ENCODE results near the gene RIBC2. TPM values are rescaled to one million over a fixed set of nuclear protein-coding genes. Genes with fewer than 3 reads are reported as not detected.
"Not testable (repeated sequence)": the region's sequence is repeated elsewhere in the genome, so short reads cannot be mapped to it uniquely, and the experiment has no call there.

The RIBC2 gene
- polyA plus RNA-seq, 1 donor, result 4.7 TPM

GRCh38 chr22:45448431-45448830 lies 34.9 kb downstream of the RIBC2 start:
- Histone ChIP-seq H3K27ac (ENCODE audit: low read length) (no peak overlapping the region), H3K4me1 (ENCODE audit: control insufficient read depth, insufficient read depth, low read length) (no peaks in the 10 kb centered on the region), H3K4me3 (ENCODE audit: low read length) (no peak overlapping the region), H3K9me3 (ENCODE audit: control insufficient read depth, low read depth, low read length) (no peaks in the 10 kb centered on the region), H3K27me3 (ENCODE audit: control insufficient read depth, insufficient read depth, low read length) (no peaks in the 10 kb centered on the region), H3K36me3 (ENCODE audit: control insufficient read depth, insufficient read depth, low read length) (no peaks in the 10 kb centered on the region)
- no peak for DNase-seq
- no CpG with 5 or more reads among the region's 9 CpGs for WGBS (ENCODE audit: insufficient coverage, low lambda C conversion rate)

GRCh38 chr22:45449442-45449841 lies 35.9 kb downstream of the RIBC2 start:
- H3K4me3 ChIP-seq (ENCODE audit: low read length); H3K27ac ChIP-seq (ENCODE audit: low read length); H3K36me3 ChIP-seq (ENCODE audit: control insufficient read depth, insufficient read depth, low read length); H3K27me3 ChIP-seq (ENCODE audit: control insufficient read depth, insufficient read depth, low read length); H3K9me3 ChIP-seq (ENCODE audit: control insufficient read depth, low read depth, low read length); H3K4me1 ChIP-seq (ENCODE audit: control insufficient read depth, insufficient read depth, low read length); DNase-seq: not testable (repeated sequence)
- WGBS (ENCODE audit: insufficient coverage, low lambda C conversion rate), result no CpG with 5 or more reads among the region's 5 CpGs

- Histone ChIP-seq H3K27ac (ENCODE audit: low read length) (no peak overlapping the region), H3K36me3 (ENCODE audit: control insufficient read depth, insufficient read depth, low read length) (no peaks in the 10 kb centered on the region), H3K27me3 (ENCODE audit: control insufficient read depth, insufficient read depth, low read length) (no peaks in the 10 kb centered on the region), H3K4me1 (ENCODE audit: control insufficient read depth, insufficient read depth, low read length) (no peaks in the 10 kb centered on the region), H3K4me3 (ENCODE audit: low read length) (no peak overlapping the region), H3K9me3 (ENCODE audit: control insufficient read depth, low read depth, low read length) (no peaks in the 10 kb centered on the region)
- WGBS (ENCODE audit: insufficient coverage, low lambda C conversion rate), result 100% methylated on average over 2 of the region's 16 CpGs
- DNase-seq, result no peak
Measured at GRCh38 chr22:45450101-45450785, 36.8 kb downstream of the RIBC2 start.

- Histone ChIP-seq H3K36me3 (ENCODE audit: control insufficient read depth, insufficient read depth, low read length) (no peaks in the 10 kb centered on the region), H3K4me3 (ENCODE audit: low read length) (no peak overlapping the region), H3K27me3 (ENCODE audit: control insufficient read depth, insufficient read depth, low read length) (no peaks in the 10 kb centered on the region), H3K9me3 (ENCODE audit: control insufficient read depth, low read depth, low read length) (no peaks in the 10 kb centered on the region), H3K27ac (ENCODE audit: low read length) (peak overlapping the region; percentile 31), H3K4me1 (ENCODE audit: control insufficient read depth, insufficient read depth, low read length) (no peaks in the 10 kb centered on the region)
- WGBS (ENCODE audit: insufficient coverage, low lambda C conversion rate), result 100% methylated on average over 1 of the region's 12 CpGs
- DNase-seq, result peak in 1 of 2 donors; percentile 30
Measured at GRCh38 chr22:45450921-45451651, 37.6 kb downstream of the RIBC2 start.

GRCh38 chr22:45451972-45452371 lies 38.5 kb downstream of the RIBC2 start:
- H3K27ac ChIP-seq (ENCODE audit: low read length), result no peak overlapping the region
- WGBS (ENCODE audit: insufficient coverage, low lambda C conversion rate), result no CpG with 5 or more reads among the region's 6 CpGs
- H3K4me1 ChIP-seq (ENCODE audit: control insufficient read depth, insufficient read depth, low read length), result no peaks in the 10 kb centered on the region
- H3K9me3 ChIP-seq (ENCODE audit: control insufficient read depth, low read depth, low read length), result no peaks in the 10 kb centered on the region
- no peak overlapping the region for H3K4me3 ChIP-seq (ENCODE audit: low read length)
- no peaks in the 10 kb centered on the region for H3K27me3 ChIP-seq (ENCODE audit: control insufficient read depth, insufficient read depth, low read length)
- no peak for DNase-seq
- no peaks in the 10 kb centered on the region for H3K36me3 ChIP-seq (ENCODE audit: control insufficient read depth, insufficient read depth, low read length)

GRCh38 chr22:45452565-45453379 lies 39.3 kb downstream of the RIBC2 start:
- Histone ChIP-seq H3K36me3 (ENCODE audit: control insufficient read depth, insufficient read depth, low read length) (no peaks in the 10 kb centered on the region), H3K27me3 (ENCODE audit: control insufficient read depth, insufficient read depth, low read length) (no peaks in the 10 kb centered on the region), H3K4me1 (ENCODE audit: control insufficient read depth, insufficient read depth, low read length) (no peaks in the 10 kb centered on the region), H3K27ac (ENCODE audit: low read length) (no peak overlapping the region), H3K9me3 (ENCODE audit: control insufficient read depth, low read depth, low read length) (no peaks in the 10 kb centered on the region), H3K4me3 (ENCODE audit: low read length) (no peak overlapping the region)
- no CpG with 5 or more reads among the region's 8 CpGs for WGBS (ENCODE audit: insufficient coverage, low lambda C conversion rate)
- no peak for DNase-seq

GRCh38 chr22:45453764-45454163 lies 40.3 kb downstream of the RIBC2 start:
- Histone ChIP-seq H3K9me3 (ENCODE audit: control insufficient read depth, low read depth, low read length) (no peaks in the 10 kb centered on the region), H3K36me3 (ENCODE audit: control insufficient read depth, insufficient read depth, low read length) (no peaks in the 10 kb centered on the region), H3K4me3 (ENCODE audit: low read length) (no peak overlapping the region), H3K27me3 (ENCODE audit: control insufficient read depth, insufficient read depth, low read length) (no peaks in the 10 kb centered on the region), H3K4me1 (ENCODE audit: control insufficient read depth, insufficient read depth, low read length) (no peaks in the 10 kb centered on the region), H3K27ac (ENCODE audit: low read length) (no peak overlapping the region)
- no peak for DNase-seq
- no CpG with 5 or more reads among the region's 6 CpGs for WGBS (ENCODE audit: insufficient coverage, low lambda C conversion rate)

GRCh38 chr22:45454275-45454674 lies 40.8 kb downstream of the RIBC2 start:
- WGBS (ENCODE audit: insufficient coverage, low lambda C conversion rate), result no CpG with 5 or more reads among the region's 4 CpGs
- no peak for DNase-seq
- H3K27ac ChIP-seq (ENCODE audit: low read length), result no peak overlapping the region
- H3K9me3 ChIP-seq (ENCODE audit: control insufficient read depth, low read depth, low read length), result no peaks in the 10 kb centered on the region
- no peaks in the 10 kb centered on the region for H3K36me3 ChIP-seq (ENCODE audit: control insufficient read depth, insufficient read depth, low read length)
- no peaks in the 10 kb centered on the region for H3K4me1 ChIP-seq (ENCODE audit: control insufficient read depth, insufficient read depth, low read length)
- no peak overlapping the region for H3K4me3 ChIP-seq (ENCODE audit: low read length)
- H3K27me3 ChIP-seq (ENCODE audit: control insufficient read depth, insufficient read depth, low read length), result no peaks in the 10 kb centered on the region

GRCh38 chr22:45455212-45455611 lies 41.7 kb downstream of the RIBC2 start:
- H3K4me3 ChIP-seq (ENCODE audit: low read length), result no peak overlapping the region
- no peaks in the 10 kb centered on the region for H3K27me3 ChIP-seq (ENCODE audit: control insufficient read depth, insufficient read depth, low read length)
- no CpG with 5 or more reads among the region's 14 CpGs for WGBS (ENCODE audit: insufficient coverage, low lambda C conversion rate)
- H3K27ac ChIP-seq (ENCODE audit: low read length), result no peak overlapping the region
- H3K36me3 ChIP-seq (ENCODE audit: control insufficient read depth, insufficient read depth, low read length), result no peaks in the 10 kb centered on the region
- no peak for DNase-seq
- no peaks in the 10 kb centered on the region for H3K4me1 ChIP-seq (ENCODE audit: control insufficient read depth, insufficient read depth, low read length)
- no peaks in the 10 kb centered on the region for H3K9me3 ChIP-seq (ENCODE audit: control insufficient read depth, low read depth, low read length)

GRCh38 chr22:45455621-45456020 lies 42.1 kb downstream of the RIBC2 start:
- Histone ChIP-seq H3K36me3 (ENCODE audit: control insufficient read depth, insufficient read depth, low read length) (no peaks in the 10 kb centered on the region), H3K4me3 (ENCODE audit: low read length) (no peak overlapping the region), H3K27ac (ENCODE audit: low read length) (no peak overlapping the region), H3K4me1 (ENCODE audit: control insufficient read depth, insufficient read depth, low read length) (no peaks in the 10 kb centered on the region), H3K9me3 (ENCODE audit: control insufficient read depth, low read depth, low read length) (no peaks in the 10 kb centered on the region), H3K27me3 (ENCODE audit: control insufficient read depth, insufficient read depth, low read length) (no peaks in the 10 kb centered on the region)
- WGBS (ENCODE audit: insufficient coverage, low lambda C conversion rate), result no CpG with 5 or more reads among the region's 4 CpGs
- DNase-seq, result no peak

All from large intestine (tissue), 3 donors.